ENCODE data around the gene HOXA10.

DNA sequence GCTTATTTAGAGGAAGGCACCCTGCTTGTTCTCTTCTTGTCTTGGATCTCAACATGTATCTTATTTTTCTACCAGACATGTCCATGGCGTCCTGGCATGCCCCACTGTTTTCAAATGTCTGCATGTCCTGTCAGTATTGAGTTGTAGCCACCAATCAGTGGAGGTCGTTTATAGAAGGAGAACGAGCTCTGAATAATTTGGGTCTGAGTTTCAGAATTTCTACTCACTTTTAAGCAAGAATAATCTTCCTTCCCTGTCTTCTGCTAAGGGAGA is 28.7 kb upstream of the HOXA10 start:
- TF ChIP-seq POLR2AphosphoS5 (IDR thresholded peaks at IDR 0.05; ENCODE audit: borderline replicate concordance, low read depth, low read length) (no peak), EZH2 (IDR thresholded peaks at IDR 0.05) (no peak)

Data from SK-N-MC (cell line).